GM11168 (cell line): ENCODE data around the gene SLC9A8.
"Not testable (repeated sequence)": the region's sequence is repeated elsewhere in the genome, so short reads cannot be mapped to it uniquely, and the experiment has no call there.

ENCODE experiments used
- in situ Hi-C: fragments of 300-500 bp; cut with MboI; formaldehyde crosslinking; loops from one replicate; pipeline ENCODE4 v1.12.0; 2022; ENCODE audit warnings: low sequenced_read_pairs; ENCODE audit not compliant: unreplicated experiment

Gene SLC9A8, protein sequence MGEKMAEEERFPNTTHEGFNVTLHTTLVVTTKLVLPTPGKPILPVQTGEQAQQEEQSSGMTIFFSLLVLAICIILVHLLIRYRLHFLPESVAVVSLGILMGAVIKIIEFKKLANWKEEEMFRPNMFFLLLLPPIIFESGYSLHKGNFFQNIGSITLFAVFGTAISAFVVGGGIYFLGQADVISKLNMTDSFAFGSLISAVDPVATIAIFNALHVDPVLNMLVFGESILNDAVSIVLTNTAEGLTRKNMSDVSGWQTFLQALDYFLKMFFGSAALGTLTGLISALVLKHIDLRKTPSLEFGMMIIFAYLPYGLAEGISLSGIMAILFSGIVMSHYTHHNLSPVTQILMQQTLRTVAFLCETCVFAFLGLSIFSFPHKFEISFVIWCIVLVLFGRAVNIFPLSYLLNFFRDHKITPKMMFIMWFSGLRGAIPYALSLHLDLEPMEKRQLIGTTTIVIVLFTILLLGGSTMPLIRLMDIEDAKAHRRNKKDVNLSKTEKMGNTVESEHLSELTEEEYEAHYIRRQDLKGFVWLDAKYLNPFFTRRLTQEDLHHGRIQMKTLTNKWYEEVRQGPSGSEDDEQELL

DNA sequence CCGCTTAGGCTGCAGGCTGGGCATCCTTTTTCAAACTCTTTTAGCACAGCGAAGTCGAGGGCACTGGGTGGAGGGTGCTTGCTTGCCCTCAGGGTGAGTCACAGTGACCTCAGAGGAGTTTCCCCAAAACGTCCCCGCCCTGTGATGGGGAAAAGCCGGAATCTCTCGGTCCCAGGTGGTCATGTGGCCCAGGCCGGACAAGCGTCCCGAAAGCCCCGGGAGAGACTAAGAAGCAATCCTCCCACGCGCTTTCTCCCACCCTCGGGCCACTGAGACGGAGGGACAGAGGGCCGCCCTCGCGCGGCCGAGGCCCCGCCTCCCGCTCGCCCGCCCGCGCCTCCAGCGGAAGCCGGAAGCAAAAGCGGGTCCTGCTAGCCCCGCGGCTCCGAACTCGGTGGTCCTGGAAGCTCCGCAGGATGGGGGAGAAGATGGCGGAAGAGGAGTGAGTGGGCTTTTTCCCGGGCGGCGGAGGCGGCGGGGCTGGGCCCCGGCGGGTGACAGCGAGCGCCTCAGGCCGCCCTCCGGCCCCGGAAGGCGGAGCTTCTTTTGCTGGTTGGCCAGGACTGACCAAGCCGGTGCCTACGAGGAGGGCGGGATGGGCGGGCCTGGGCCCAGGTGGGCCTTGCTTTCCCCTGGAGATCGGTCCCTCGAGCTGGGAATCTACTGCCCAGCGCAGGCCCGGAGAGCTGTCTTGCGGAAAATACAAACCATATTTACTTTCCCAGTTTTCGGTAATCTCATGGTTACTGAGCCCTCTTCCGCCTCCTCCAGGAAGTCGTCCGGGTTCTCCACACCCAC, at the start of gene SLC9A8:
Gene SLC9A8, plus strand, starts transcription at position 322 of the 798 bp plus-strand sequence. Its CDS starts 95 bp downstream, at position 417.
- in situ Hi-C loops, result no loop called here

DNA sequence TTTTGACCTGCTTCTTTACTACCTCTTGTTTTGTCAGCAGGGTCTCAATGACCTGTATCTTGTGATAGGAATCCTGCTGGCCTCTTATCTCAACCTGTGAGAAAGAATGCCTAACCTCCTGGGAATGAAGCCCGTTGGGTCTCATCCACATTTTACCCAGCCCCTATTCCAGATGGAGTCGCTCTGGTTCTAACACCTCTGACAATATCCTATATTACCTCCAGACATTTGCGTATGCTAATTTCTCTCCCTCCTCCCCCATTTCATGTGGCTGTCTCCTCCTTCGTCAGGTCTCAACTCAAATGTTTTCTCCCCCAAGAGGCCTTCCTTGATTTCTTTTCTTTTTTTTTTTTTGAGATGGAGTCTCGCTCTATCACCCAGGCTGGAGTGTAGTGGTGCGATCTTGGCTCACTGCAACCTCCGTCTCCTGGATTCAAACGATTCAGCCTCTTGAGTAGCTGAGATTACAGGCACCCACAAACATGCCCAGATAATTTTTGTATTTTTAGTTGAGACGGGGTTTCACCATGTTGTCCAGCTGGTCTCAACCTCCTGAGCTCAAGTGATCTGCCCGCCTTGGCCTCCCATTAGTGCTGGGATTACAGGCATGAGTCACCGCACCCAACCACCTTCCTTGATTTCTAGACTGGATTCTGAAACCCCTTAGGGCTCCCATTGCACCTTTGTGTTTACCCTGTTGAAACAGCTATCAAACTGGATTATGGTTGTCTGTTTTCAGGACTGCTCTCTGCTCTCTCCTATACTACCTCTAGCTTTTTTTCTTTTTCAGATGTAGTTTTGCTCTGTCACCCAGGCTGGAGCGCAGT, 49.5 kb upstream of the SLC9A8 start:
- in situ Hi-C loops, result no loop called here

DNA sequence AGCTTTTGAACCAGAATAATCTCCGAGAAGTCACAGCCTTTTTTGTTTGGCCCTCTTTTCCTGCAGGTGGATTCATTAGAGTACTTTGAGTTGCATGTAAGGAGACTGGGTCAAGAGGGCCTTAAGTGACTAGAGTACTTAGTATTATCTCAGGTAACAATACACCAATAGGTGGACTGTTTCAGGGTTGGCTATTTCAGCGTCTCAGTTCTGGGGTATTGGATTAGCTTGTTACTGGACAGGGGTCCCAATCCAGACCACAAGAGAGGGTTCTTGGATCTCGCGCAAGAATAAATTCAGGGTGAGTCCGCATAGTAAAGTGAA, 47.3 kb upstream of the SLC9A8 start:
- in situ Hi-C loops, result no loop called here

DNA sequence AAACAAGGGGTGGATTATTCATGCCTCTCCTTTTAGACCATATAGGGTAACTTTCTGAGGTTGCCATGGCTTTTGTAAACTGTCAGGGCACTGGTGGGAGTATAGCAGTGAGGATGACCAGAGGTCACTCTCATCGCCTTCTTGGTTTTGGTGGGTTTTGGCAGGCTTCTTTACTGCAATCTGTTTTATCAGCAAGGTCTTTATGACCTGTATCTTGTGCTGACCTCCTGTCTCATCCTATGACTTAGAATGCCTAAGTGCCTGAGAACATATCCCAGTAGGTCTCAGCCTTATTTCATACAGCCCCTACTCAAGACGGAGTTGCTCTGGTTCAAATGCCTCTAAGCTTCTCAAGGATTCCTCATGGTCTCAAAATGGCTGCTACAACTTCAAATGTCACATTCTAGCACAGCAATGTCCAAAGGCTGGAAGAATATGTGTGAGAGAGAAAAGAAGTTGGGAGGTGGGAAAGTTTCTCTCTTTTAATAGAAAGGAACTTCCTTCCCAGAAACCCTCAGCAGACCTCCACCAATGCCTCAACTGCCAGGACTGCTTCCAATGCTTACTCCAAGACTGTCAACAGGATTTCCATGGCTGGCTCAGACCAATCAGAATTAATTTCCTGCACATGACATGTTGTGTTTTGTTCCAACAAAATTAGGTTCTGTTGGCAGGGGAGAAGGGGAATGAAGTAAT, 46.6 kb upstream of the SLC9A8 start:
- in situ Hi-C loops, result no loop called here

DNA sequence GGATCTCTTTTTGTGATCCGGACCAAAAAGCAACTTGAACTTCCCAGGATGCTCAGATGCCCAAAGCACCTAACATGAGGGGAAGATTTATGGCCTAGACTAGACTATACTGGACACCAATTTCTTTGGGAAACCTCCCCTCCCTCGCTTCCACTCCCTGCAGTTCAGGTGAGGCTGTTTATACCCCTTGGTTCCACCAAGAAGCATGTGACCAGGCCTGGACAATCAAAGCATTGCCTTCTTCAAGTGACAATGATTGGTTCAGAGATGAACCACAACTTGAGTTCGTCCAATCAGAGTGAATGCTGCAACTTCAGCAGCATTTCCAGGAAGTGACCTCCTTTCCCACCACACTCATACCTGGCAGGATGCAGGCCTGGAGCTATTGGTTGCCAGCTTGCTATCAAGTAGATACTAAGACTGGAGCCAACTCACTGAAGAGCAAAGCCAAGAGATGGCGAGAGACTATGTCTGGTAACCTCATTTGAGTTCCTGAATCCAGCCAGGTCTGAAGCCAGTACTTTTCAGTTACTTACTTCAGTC, 45.6 kb upstream of the SLC9A8 start:
- in situ Hi-C loops, result no loop called here

DNA sequence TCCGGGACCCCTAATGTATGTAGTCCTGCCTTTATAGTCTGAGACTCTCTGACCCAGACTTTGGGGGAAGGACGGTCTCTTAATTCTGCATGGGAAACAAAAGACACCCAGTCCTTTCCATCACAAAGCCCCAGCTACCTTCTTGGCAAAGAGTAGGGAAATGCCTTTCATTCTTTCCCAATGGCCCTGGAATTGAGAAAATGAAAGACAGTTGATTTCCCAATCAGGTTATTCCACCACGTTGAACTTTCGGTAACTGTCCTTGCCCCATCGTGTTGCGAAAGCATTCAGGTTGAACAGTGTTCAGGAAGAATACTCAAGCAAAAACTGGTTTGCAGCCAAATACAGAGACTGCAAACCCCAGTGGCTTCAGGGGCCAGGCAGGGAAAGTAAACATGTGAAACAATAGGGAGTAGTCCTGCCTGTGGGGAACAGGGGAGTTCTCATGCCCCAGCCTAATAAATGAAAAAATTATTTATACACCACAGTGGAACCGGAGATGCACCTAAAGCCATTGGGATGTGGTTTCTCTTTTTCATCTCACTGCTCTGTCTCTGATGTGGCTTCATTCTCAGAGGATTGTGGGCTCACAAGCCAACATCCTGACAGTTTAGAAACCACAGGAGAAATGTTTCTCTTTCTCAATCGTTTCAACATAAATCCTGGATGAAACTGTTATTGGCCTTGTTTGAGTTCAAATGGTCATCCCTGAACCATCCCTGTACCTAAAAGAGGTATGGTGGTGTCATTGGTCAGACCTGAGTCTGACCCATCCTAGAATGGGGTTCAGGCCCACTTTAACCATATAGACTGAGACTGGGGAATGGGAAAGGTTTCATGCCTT, 44.2 kb upstream of the SLC9A8 start:
- in situ Hi-C loops, result no loop called here

DNA sequence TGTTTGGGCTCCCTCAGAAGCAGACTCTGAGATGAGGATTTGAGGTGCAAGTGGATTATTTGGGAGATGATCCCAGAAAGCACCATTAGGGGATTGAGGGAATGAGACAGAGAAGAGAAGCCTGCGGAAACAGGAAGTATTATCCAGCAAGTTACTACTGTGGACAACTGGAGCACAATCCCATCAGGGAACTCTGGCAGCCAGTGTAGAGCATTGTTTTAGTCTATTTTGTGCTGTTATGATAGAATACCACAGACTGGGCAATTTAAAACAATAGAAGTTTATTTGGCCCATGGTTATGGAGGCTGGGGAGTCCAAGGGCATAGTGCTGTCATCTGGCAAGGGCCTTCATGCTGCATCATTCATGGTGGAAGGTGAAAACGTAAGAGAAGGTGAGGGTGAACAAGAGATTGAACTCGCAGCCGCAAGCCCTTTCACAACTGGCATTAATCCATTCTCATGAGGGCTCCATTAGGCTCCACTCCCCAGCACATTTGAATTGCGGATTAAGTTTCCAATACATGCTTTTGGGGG, 43.5 kb upstream of the SLC9A8 start:
- in situ Hi-C loops, result no loop called here

DNA sequence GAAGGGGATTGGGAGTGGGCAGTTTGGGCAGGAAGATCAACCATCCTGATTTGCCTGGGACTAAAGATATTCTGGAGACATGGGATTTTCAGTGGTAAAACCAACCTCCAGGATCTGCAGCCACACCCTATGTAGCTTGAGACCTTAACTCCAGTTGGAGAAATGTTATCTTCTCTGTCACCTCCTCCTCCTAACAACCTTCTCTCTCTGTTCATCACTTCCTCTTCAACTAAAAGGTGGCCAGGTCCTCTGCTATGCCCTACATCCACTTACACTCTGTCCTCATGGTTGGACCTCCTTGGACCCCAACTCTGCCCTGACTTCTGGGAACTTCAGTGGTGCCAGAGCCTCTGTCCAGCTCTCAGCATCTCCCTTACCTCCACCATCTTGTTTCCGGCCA, 42.0 kb upstream of the SLC9A8 start:
- in situ Hi-C loops, result no loop called here

DNA sequence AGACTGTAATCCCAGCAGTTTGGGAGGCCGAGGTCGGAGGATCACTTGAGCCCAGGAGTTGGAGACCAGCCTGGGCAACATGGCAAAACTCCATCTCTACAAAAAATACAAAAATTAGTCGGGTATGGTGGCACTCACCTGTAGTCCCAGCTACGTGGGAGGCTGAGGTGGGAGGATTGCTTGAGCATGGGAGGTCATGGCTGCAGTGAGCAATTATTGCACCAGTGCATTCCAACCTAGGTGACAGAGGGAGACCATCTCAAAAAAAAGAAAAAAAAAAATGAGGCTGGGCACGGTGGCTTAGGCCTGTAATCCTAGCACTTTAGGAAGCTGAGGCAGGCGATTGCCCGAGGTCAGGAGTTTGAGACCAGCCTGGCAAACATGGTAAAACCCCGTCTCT, 38.4 kb upstream of the SLC9A8 start:
- in situ Hi-C loops, result not testable (repeated sequence)

DNA sequence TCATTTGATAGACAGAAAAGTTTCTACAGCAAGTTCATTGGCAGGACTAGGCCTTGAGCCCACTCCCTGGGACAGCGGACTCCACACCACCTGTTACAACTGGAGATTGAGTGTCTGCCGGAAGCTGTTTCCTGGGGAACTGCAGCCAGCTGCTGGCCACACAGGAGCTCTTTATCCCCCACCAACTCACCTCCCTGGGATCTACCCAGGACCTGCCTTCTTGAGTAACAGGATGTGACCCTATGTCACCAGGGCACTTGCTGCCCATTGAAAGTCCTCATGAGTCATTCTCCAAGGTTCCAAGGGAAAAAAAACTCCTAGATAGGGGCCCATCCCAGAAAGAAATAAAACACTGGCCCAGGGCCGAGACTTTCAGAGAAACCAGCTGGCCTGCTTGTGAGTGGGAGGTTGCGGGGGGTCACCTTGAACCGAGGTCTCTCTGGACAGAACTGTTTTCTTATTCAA, 37.4 kb upstream of the SLC9A8 start:
- in situ Hi-C loops, result no loop called here

DNA sequence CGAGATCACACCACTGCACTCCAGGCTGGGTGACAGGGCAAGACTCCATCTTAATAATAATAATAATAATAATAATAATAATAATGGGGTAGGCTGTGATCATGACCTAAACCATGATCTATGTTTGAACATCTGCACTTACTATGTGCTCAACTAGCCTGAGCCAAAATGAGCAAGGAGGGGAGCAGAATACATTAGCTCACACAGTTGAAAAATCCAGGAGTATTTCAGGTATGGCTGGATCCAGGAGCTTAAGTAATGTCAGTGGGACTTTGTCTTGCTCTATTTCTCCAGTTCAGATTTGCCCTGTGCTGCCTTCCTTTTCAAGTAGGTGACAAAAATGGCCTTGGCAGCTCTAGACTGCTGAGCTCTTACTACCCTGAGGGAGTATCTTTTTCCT, 32.7 kb upstream of the SLC9A8 start:
- in situ Hi-C loops, result no loop called here

DNA sequence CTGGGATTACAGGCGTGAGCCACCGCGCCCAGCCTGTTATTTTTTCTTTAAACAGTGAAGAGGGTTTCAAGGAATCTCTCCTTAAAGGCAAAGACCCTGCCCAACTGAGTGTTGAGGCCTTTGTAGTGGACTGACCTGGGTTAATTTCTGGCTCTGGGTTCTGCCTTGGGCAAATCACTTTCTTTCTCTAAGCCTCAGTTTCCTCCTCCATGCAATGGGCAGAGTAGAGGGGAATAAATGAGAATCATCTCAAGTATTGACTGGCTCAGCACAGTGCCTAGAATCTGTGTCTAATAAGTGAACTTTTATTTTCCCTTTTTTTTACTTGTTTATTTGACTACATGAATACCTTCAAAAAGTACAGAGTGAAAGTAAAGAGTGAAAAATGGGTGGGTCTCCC, 31.0 kb upstream of the SLC9A8 start:
- in situ Hi-C loops, result no loop called here

DNA sequence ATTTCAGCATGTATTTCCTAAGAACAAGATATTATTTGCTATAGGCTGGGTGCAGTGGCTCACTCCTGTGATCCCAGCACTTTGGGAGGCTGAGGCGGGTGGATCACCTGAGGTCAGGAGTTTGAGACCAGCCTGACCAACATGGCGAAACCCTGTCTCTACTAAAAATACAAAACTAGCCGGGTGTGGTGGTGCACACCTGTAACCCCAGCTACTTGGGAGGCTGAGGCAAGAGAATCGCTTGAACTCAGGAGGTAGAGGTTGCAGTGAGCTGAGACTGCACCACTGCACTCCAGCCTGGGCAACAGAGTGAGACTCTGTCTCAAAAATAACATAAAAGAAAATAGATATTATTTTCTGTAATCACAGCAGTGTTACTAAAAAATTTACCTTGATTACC, 30.2 kb upstream of the SLC9A8 start:
- in situ Hi-C loops, result not testable (repeated sequence)

DNA sequence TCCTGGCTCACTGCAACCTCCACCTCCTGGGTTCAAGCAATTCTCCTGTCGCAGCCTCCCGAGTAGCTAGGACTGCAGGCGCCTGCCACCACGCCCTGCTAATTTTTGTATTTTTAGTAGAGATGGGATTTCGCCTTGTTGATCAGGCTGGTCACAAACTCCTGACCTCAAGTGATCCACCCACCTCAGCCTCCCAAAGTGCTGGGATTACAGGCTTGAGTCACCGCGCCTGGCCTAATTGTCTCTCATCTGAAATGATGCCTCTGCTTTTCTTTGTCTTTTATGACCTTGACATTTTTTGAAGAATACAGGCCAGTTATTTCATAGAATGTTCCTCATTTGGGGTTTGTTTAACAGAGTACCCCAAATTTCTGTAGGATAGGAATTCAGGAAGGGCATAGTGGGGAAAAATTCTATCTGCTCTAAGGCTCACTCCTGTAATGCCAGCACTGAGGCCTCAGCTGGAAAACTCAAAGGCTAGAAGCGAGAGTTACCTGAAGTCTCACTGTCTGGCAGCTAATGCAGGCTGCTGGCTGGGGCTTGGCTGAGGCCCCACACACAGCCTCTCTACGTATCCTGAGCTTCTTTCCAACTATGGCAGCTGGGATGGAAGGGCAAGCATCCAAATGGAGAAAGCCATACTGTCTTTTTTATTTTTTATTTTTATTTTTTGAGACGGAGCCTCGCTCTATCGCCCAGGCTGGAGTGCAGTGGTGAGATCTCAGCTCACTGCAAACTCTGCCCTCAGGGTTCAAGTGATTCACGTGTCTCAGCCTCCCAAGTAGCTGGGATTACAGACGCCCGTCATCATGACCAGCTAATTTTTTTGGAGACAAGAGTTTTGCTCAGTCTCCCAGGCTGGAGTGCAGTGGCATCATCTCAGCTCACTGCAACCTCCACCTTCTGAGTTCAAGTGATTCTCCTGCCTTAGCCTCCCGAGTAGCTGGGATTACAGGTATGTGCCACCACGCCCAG, 29.3 kb upstream of the SLC9A8 start:
- in situ Hi-C loops, result not testable (repeated sequence)

DNA sequence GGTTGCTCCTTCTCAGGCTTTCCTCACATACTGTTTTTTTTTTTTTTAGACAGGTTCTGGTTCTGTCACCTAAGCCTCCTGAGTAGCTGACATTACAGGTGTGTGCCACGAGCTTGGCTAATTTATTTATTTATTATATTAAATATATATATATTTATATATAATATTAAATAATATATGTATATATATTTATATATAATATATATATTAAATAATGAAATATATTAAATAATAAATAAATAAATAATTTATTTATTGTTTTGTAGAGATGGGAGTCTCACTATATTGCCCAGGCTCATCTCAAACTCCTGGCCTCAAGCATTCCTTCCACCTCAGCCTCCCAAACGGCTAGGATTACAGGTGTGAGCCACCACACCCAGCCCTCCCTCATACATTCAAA, 28.3 kb upstream of the SLC9A8 start:
- in situ Hi-C loops, result no loop called here

DNA sequence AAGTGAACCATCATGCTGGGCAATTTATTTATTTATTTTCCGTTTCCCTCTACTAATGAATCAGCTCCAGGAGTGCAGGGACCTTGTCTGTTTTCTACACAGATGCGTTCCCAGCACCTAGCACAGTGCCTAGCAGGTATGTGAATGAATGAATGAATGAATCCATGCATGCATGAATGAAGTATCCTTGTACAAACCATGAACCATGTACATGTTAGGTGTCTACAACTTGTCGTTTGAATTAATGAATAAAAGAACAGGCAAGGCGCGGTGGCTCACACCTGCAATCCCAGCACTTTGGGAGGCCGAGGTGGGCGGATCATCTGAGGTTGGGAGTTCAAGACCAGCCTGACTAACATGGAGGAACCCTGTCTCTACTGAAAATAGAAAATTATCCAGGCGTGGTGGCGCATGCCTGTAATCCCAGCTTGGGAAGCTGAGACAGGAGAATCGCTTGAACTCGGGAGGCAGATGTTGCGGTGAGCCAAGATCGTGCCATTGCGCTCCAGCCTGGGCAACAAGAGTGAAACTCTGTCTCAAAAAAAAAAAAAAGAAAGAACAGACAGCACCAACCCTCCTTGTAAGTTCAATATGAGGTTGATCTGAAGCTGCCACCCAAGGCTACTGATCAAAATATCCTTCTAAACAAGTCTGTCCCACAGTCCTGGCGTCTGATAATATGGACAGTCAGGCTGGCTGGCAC, 27.3 kb upstream of the SLC9A8 start:
- in situ Hi-C loops, result no loop called here

DNA sequence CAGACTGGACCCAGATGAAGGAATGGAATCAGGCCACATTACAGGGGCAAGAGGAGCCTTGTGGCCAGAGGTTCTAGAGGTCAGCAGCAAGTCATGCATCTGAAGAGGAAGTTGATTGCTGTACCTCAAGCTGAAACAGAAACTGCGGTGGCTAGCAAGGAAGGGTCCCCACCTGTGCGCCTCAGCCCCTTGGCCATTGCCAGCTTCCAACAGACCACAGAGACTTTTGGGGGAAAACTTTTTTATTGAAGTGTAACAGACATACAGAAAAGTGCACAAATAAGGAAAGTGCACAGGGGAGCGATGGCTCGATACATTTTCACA, 26.8 kb upstream of the SLC9A8 start:
- in situ Hi-C loops, result no loop called here
